Spleen (tissue), 7 donors: ENCODE data around the gene ERO1B.

Source experiments
- POLR2A ChIP-seq, 3 donors: fragments of 450-650 bp; IDR thresholded peaks; one replicate each; pipeline ENCODE4 v1.5.1; 2017; ENCODE audit warnings: antibody characterized with exemption in 3 of 3, mild to moderate bottlenecking in 1 of 3
- TF ChIP-seq, protein P1 (sequence below), 11 experiments: fragments of 200-600 bp in 7 of 11; fragments of 450-650 bp in 4 of 11; sonication (generic) in 4 of 11; IDR thresholded peaks in 8 of 11; conservative IDR thresholded peaks in 3 of 11; 1 replicate in 7 of 11; 2 replicates in 4 of 11; pipeline versions ENCODE4 v1.4.0 to v1.8.0; 2016 to 2021; ENCODE audit warnings: antibody characterized with exemption in 11 of 11, inconsistent platforms in 4 of 11, mild to moderate bottlenecking in 1 of 11
- donor health status: DM: no; HTN: no; CAD: no; lungs with moderate emphysema.
- donor health status: DM: no; HTN: no; CAD: no.
- donor health status: DM: no; HTN: no; CAD: no.

DNA sequence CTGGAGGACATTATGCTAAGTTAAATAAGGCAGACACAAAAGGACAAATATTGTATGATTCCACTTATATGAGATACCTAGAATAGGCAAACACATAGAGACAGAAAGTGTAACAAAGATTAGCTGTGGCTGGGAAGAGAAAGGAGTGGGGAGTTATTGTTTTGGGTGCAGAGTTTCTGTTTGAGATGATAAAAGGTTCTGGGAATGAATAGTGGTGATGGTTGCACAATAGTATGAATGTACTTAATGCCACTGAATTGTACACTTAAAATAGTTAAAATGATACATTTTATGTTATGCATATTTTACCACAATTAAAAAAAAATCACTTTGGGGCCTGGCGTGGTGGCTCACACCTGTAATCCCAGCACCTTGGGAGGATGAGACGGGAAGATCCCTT is 21.2 kb upstream of the ERO1B start:
- no peak for TF ChIP-seq POLR2A (IDR thresholded peaks at IDR 0.05)
- TF ChIP-seq, protein P1, sequence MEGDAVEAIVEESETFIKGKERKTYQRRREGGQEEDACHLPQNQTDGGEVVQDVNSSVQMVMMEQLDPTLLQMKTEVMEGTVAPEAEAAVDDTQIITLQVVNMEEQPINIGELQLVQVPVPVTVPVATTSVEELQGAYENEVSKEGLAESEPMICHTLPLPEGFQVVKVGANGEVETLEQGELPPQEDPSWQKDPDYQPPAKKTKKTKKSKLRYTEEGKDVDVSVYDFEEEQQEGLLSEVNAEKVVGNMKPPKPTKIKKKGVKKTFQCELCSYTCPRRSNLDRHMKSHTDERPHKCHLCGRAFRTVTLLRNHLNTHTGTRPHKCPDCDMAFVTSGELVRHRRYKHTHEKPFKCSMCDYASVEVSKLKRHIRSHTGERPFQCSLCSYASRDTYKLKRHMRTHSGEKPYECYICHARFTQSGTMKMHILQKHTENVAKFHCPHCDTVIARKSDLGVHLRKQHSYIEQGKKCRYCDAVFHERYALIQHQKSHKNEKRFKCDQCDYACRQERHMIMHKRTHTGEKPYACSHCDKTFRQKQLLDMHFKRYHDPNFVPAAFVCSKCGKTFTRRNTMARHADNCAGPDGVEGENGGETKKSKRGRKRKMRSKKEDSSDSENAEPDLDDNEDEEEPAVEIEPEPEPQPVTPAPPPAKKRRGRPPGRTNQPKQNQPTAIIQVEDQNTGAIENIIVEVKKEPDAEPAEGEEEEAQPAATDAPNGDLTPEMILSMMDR (IDR thresholded peaks at IDR 0.05 in 8 of 11, conservative IDR thresholded peaks at IDR 0.05 in 3 of 11), result no peak
